Glutamatergic neuron (in vitro differentiated cells): ENCODE measurements around the gene FAM227B. TPM values are rescaled to one million over a fixed set of nuclear protein-coding genes. Genes with fewer than 3 reads are reported as not detected.
"Not testable (repeated sequence)": the region's sequence is repeated elsewhere in the genome, so short reads cannot be mapped to it uniquely, and the experiment has no call there.

Source experiments
- DNase-seq: peaks from one replicate; pipeline ENCODE4 v3.0.0; 2022
- H3K27ac Mint-ChIP-seq: one replicate; pipeline ENCODE4 v1.8.0; 2020; ENCODE audit warnings: mild to moderate bottlenecking, mixed read lengths, inconsistent platforms; ENCODE audit not compliant: unreplicated experiment
- H3K27me3 Mint-ChIP-seq: one replicate; pipeline ENCODE4 v1.8.0; 2020; ENCODE audit warnings: mild to moderate bottlenecking, moderate library complexity, mixed read lengths, inconsistent platforms; ENCODE audit not compliant: unreplicated experiment
- H3K36me3 Mint-ChIP-seq: one replicate; pipeline ENCODE4 v1.8.0; 2020; ENCODE audit warnings: mild to moderate bottlenecking, mixed read lengths, inconsistent platforms; ENCODE audit not compliant: unreplicated experiment
- H3K4me1 Mint-ChIP-seq: one replicate; pipeline ENCODE4 v1.8.0; 2020; ENCODE audit warnings: mild to moderate bottlenecking, low read depth, mixed read lengths, inconsistent platforms; ENCODE audit not compliant: unreplicated experiment
- H3K4me3 Mint-ChIP-seq: one replicate; pipeline ENCODE4 v1.8.0; 2020; ENCODE audit warnings: mild to moderate bottlenecking, mixed read lengths, inconsistent platforms; ENCODE audit not compliant: unreplicated experiment
- H3K9me3 Mint-ChIP-seq: one replicate; pipeline ENCODE4 v1.8.0; 2020; ENCODE audit warnings: mild to moderate bottlenecking, moderate library complexity, mixed read lengths, inconsistent platforms; ENCODE audit not compliant: unreplicated experiment
- CTCF ChIP-seq: fragments of 200-600 bp; sonication (generic); IDR thresholded peaks from one replicate; pipeline ENCODE4 v1.5.0; 2021; ENCODE audit not compliant: partially characterized antibody, unreplicated experiment
- total RNA-seq: library from RNA; stranded (reverse); fragmentation: NEBNext Ultra II Directional; extraction: Animal tissue kit (Norgen Biotek cat#: 25700); gene quantifications from one replicate; pipeline ENCODE4 v1.2.1, GENCODE V29; 2021; ENCODE audit not compliant: unreplicated experiment

FAM227B gene
- total RNA-seq, 1 donor from 2014 or later = 3.2 TPM

GRCh38 chr15:49471733-49472132 is 148.9 kb downstream of the FAM227B start:
- no peaks in the 10 kb centered on the region for H3K4me1 Mint-ChIP-seq
- no peak overlapping the region for H3K4me3 Mint-ChIP-seq
- peaks cover 2% of the 10 kb centered on the region for H3K27me3 Mint-ChIP-seq
- no peaks in the 10 kb centered on the region for H3K9me3 Mint-ChIP-seq
- no peak for TF ChIP-seq CTCF
- no peak for DNase-seq
- H3K36me3 Mint-ChIP-seq = no peaks in the 10 kb centered on the region
- no peak overlapping the region for H3K27ac Mint-ChIP-seq

- not testable (repeated sequence) for H3K4me3 Mint-ChIP-seq, H3K36me3 Mint-ChIP-seq, H3K4me1 Mint-ChIP-seq, H3K27me3 Mint-ChIP-seq, H3K27ac Mint-ChIP-seq, H3K9me3 Mint-ChIP-seq
- peak; percentile 31 for TF ChIP-seq CTCF
- peak; percentile 39 for DNase-seq
Observed at GRCh38 chr15:49471248-49471647, 149.4 kb downstream of the FAM227B start.

GRCh38 chr15:49468481-49468839 is 152.2 kb downstream of the FAM227B start:
- no peak for DNase-seq
- Mint-ChIP-seq H3K4me3 (no peak overlapping the region), H3K36me3 (no peaks in the 10 kb centered on the region), H3K27me3 (peaks cover 2% of the 10 kb centered on the region), H3K9me3 (no peaks in the 10 kb centered on the region), H3K4me1 (no peaks in the 10 kb centered on the region), H3K27ac (no peak overlapping the region)
- TF ChIP-seq CTCF = no peak

GRCh38 chr15:49467746-49468480 is 152.7 kb downstream of the FAM227B start:
- no peak overlapping the region for H3K4me3 Mint-ChIP-seq
- peaks cover 2% of the 10 kb centered on the region for H3K27me3 Mint-ChIP-seq
- DNase-seq = no peak
- no peak overlapping the region for H3K27ac Mint-ChIP-seq
- H3K9me3 Mint-ChIP-seq = no peaks in the 10 kb centered on the region
- H3K36me3 Mint-ChIP-seq = no peaks in the 10 kb centered on the region
- no peak for TF ChIP-seq CTCF
- no peaks in the 10 kb centered on the region for H3K4me1 Mint-ChIP-seq

- Mint-ChIP-seq H3K9me3 (no peaks in the 10 kb centered on the region), H3K36me3 (no peaks in the 10 kb centered on the region), H3K27me3 (no peaks in the 10 kb centered on the region), H3K4me1 (no peaks in the 10 kb centered on the region), H3K4me3 (no peak overlapping the region), H3K27ac (no peak overlapping the region)
- TF ChIP-seq CTCF = no peak
- no peak for DNase-seq
Observed at GRCh38 chr15:49466119-49466518, 154.5 kb downstream of the FAM227B start.
